ENCODE results near the gene BEST3. TPM values are rescaled to one million over a fixed set of nuclear protein-coding genes. Genes with fewer than 3 reads are reported as not detected.

The BEST3 gene
- total and polyA plus RNA-seq, 2 donors (not counting 3 experiments of a cell fraction or from before 2014, with no cell fraction given), result 0.12 to 0.18 TPM

DNA sequence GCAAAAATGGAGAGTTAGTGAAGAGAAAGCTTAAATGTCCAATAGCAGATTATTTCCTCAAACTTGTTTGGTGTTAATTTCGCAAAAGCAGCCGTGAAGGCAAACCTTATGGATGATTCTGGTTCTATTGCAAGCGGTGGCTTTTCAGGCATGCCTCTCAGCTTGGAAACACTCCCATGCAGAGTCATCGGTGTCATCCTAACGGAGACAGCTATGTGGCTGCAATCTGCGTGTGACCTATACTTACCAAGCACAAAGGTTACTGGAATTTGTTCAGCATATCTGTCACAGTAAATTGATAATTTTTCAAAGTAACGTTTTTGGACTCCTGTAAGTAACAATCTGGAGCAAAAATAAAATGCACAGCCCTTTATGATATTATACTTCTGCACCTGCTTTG lies 5.0 kb downstream of the BEST3 start:
- Histone ChIP-seq H3K9me1 (replicated peaks; ENCODE audit: control insufficient read depth, extremely low read depth, insufficient read depth, low read length) (no peaks in the 10 kb centered on the region), H3K4me2 (ENCODE audit: insufficient read depth, low read length) (no peak overlapping the region), H3K4me1 (ENCODE audit: control insufficient read depth, extremely low read depth, insufficient read depth, low read length) (peaks cover 12% of the 10 kb centered on the region), H3K36me3 (ENCODE audit: control insufficient read depth in 2 of 2, extremely low read depth in 1 of 2, insufficient read depth in 2 of 2, low read length in 2 of 2) (no peaks in the 10 kb centered on the region), H4K20me1 (replicated peaks; ENCODE audit: control insufficient read depth, extremely low read depth, insufficient read depth, low read length) (no peaks in the 10 kb centered on the region), H3K9me3 (replicated peaks; ENCODE audit: control insufficient read depth, insufficient read depth, low read length) (no peaks in the 10 kb centered on the region), H3K27ac (ENCODE audit: insufficient read depth, low read depth, low read length) (no peak overlapping the region), H3K79me2 (ENCODE audit: control insufficient read depth, insufficient read depth, low read length) (no peaks in the 10 kb centered on the region), H3K27me3 (ENCODE audit: control insufficient read depth in 2 of 2, insufficient read depth in 2 of 2, low read length in 2 of 2) (no peaks in the 10 kb centered on the region), H3K9ac (replicated peaks; ENCODE audit: extremely low read depth, insufficient read depth, low read length) (no peak overlapping the region), H3K4me3 (replicated peaks in 1 of 3; ENCODE audit: insufficient read depth in 1 of 3, low read depth in 1 of 3, low read length in 3 of 3) (no peak overlapping the region), H2AFZ (ENCODE audit: low read depth, low read length) (no peak overlapping the region)
- no TSS peak for BruUV-seq (replicated peaks)
- ChIA-PET CTCF (interaction anchor here (0.8 kb wide), 1 partner anchor 89 kb away, joined by 3 read pairs; no protein-coding TSS in a partner anchor), POLR2A (no interaction called here)
- TF ChIP-seq FOS (IDR thresholded peaks at IDR 0.05; ENCODE audit: borderline replicate concordance, insufficient read depth, low read length), result no peak
- TF ChIP-seq POLR2AphosphoS5 (IDR thresholded peaks at IDR 0.05; ENCODE audit: insufficient read depth, low read depth, low read length), result no peak
- TF ChIP-seq EZH2 (IDR thresholded peaks at IDR 0.05; ENCODE audit: borderline replicate concordance, low read depth, low read length, severe bottlenecking), result no peak
- TF ChIP-seq MYC (IDR thresholded peaks at IDR 0.05; ENCODE audit: low read depth, low read length), result no peak
- no peak for TF ChIP-seq POLR2A (IDR thresholded peaks at IDR 0.05; ENCODE audit: low read depth, low read length)
- dilution Hi-C loops (cut with MboI; ENCODE audit: extremely low pct_ligation_motif_present, low sequenced_read_pairs), result no loop called here
- FAIRE-seq (no peak), DNase-seq (ENCODE audit: low read depth, low spot score) (no peak)
- intact Hi-C loops (cut with micrococcal nuclease), result no loop called here

DNA sequence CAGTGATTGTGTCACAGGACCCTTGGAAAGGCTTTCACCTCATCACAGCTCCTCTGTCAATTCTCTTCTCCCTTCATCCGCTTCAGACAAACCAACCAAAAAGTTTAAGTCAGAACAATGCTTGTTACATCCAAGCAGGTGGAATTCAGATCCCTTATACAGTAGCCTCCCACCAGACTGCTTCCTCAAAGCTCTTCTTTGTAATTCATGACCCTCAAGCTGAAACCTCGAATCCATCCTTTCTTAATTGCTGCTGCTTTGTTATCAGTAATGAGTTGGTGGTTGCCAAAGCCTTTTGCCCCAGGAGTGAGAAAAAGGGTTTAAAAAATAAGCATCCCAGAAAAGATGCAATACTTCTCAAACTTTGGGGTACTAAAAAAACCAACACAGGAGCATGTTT lies 9.5 kb downstream of the BEST3 start:
- H3K9ac ChIP-seq (replicated peaks; ENCODE audit: extremely low read depth, insufficient read depth, low read length), result peak overlapping the region; percentile 28
- FAIRE-seq (no peak), DNase-seq (ENCODE audit: low read depth, low spot score) (no peak)
- H3K4me2 ChIP-seq (ENCODE audit: insufficient read depth, low read length), result peak overlapping the region; percentile 18
- TF ChIP-seq MYC (IDR thresholded peaks at IDR 0.05; ENCODE audit: low read depth, low read length) (no peak), POLR2A (IDR thresholded peaks at IDR 0.05; ENCODE audit: low read depth, low read length) (no peak), GATA2 (IDR thresholded peaks at IDR 0.05; ENCODE audit: insufficient read depth, insufficient read length, low read depth, low read length) (no peak), JUN (IDR thresholded peaks at IDR 0.05; ENCODE audit: borderline replicate concordance, insufficient read depth, insufficient read length, low read depth) (no peak), FOS (IDR thresholded peaks at IDR 0.05; ENCODE audit: borderline replicate concordance, insufficient read depth, low read length) (no peak), POLR2AphosphoS5 (IDR thresholded peaks at IDR 0.05; ENCODE audit: insufficient read depth, low read depth, low read length) (no peak), EZH2 (IDR thresholded peaks at IDR 0.05; ENCODE audit: borderline replicate concordance, low read depth, low read length, severe bottlenecking) (no peak)
- TF ChIP-seq, protein P1, sequence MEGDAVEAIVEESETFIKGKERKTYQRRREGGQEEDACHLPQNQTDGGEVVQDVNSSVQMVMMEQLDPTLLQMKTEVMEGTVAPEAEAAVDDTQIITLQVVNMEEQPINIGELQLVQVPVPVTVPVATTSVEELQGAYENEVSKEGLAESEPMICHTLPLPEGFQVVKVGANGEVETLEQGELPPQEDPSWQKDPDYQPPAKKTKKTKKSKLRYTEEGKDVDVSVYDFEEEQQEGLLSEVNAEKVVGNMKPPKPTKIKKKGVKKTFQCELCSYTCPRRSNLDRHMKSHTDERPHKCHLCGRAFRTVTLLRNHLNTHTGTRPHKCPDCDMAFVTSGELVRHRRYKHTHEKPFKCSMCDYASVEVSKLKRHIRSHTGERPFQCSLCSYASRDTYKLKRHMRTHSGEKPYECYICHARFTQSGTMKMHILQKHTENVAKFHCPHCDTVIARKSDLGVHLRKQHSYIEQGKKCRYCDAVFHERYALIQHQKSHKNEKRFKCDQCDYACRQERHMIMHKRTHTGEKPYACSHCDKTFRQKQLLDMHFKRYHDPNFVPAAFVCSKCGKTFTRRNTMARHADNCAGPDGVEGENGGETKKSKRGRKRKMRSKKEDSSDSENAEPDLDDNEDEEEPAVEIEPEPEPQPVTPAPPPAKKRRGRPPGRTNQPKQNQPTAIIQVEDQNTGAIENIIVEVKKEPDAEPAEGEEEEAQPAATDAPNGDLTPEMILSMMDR (IDR thresholded peaks at IDR 0.05; ENCODE audit: extremely low read depth in 1 of 2, insufficient read depth in 1 of 2, low read depth in 1 of 2, low read length in 2 of 2), result no peak
- TF ChIP-seq, protein P2, sequence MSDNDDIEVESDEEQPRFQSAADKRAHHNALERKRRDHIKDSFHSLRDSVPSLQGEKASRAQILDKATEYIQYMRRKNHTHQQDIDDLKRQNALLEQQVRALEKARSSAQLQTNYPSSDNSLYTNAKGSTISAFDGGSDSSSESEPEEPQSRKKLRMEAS (IDR thresholded peaks at IDR 0.05; ENCODE audit: insufficient read depth, insufficient read length), result no peak
- no peaks in the 10 kb centered on the region for H3K9me1 ChIP-seq (replicated peaks; ENCODE audit: control insufficient read depth, extremely low read depth, insufficient read depth, low read length)
- no peaks in the 10 kb centered on the region for H3K27me3 ChIP-seq (ENCODE audit: control insufficient read depth in 2 of 2, insufficient read depth in 2 of 2, low read length in 2 of 2)
- BruUV-seq (replicated peaks), result no TSS peak
- peaks cover 28% of the 10 kb centered on the region for H3K4me1 ChIP-seq (ENCODE audit: control insufficient read depth, extremely low read depth, insufficient read depth, low read length)
- intact Hi-C loops (cut with micrococcal nuclease) (loop anchor here (1.0 to 5.0 kb wide), 3 partner anchors 49 to 133 kb away; partner anchors contain the start of genes CCT2 and RAB3IP), dilution Hi-C loops (cut with MboI; ENCODE audit: extremely low pct_ligation_motif_present, low sequenced_read_pairs) (no loop called here)
- no peak overlapping the region for H3K4me3 ChIP-seq (replicated peaks in 1 of 3; ENCODE audit: insufficient read depth in 1 of 3, low read depth in 1 of 3, low read length in 3 of 3)
- H3K79me2 ChIP-seq (ENCODE audit: control insufficient read depth, insufficient read depth, low read length), result no peaks in the 10 kb centered on the region
- no peaks in the 10 kb centered on the region for H4K20me1 ChIP-seq (replicated peaks; ENCODE audit: control insufficient read depth, extremely low read depth, insufficient read depth, low read length)
- no peak overlapping the region for H2AFZ ChIP-seq (ENCODE audit: low read depth, low read length)
- no peaks in the 10 kb centered on the region for H3K9me3 ChIP-seq (replicated peaks; ENCODE audit: control insufficient read depth, insufficient read depth, low read length)
- peak overlapping the region; percentile 81 for H3K27ac ChIP-seq (ENCODE audit: insufficient read depth, low read depth, low read length)
- no peaks in the 10 kb centered on the region for H3K36me3 ChIP-seq (ENCODE audit: control insufficient read depth in 2 of 2, extremely low read depth in 1 of 2, insufficient read depth in 2 of 2, low read length in 2 of 2)
- CTCF ChIA-PET, result interaction anchor here (1.2 to 2.6 kb wide), 3 partner anchors 9 to 45 kb away, joined by 3 to 9 read pairs (median 4); no protein-coding TSS in a partner anchor
- POLR2A ChIA-PET, result interaction anchor here (0.7 kb wide), 1 partner anchor 1854 kb away, joined by 3 read pairs; no protein-coding TSS in a partner anchor
